Muscle of leg (tissue), 11 donors: Measurements from ENCODE around the gene SLC16A9. TPM values are rescaled to one million over a fixed set of nuclear protein-coding genes. Genes with fewer than 3 reads are reported as not detected.
"Not testable (repeated sequence)": the region's sequence is repeated elsewhere in the genome, so short reads cannot be mapped to it uniquely, and the experiment has no call there.

ENCODE experiments used
- DNase-seq: peaks from one replicate; pipeline ENCODE4 v3.0.0; 2013
- H3K27ac ChIP-seq: one replicate; pipeline ENCODE4 v1.5.1; 2013; ENCODE audit warnings: mild to moderate bottlenecking, low read length, control low read depth
- H3K27me3 ChIP-seq: one replicate; pipeline ENCODE4 v1.6.1; 2013; ENCODE audit warnings: low read length; ENCODE audit not compliant: control insufficient read depth, insufficient read depth
- H3K36me3 ChIP-seq: one replicate; pipeline ENCODE4 v1.6.1; 2013; ENCODE audit warnings: low read length; ENCODE audit not compliant: control insufficient read depth, insufficient read depth
- H3K4me1 ChIP-seq: one replicate; pipeline ENCODE4 v1.6.1; 2013; ENCODE audit warnings: low read length; ENCODE audit not compliant: control insufficient read depth, insufficient read depth
- H3K4me3 ChIP-seq: one replicate; pipeline ENCODE4 v1.5.1; 2013; ENCODE audit warnings: low read length, control low read depth
- H3K9me3 ChIP-seq: replicated peaks from 2 replicates; pipeline ENCODE4 v1.6.1; 2013; ENCODE audit warnings: low read depth, low read length; ENCODE audit not compliant: control insufficient read depth
- WGBS: methylation state at CpG from one replicate; pipeline ENCODE4 v1.1.5; 2013; ENCODE audit warnings: missing lambda C conversion rate; ENCODE audit not compliant: insufficient coverage; 5-methylcytosine and 5-hydroxymethylcytosine counted together
- polyA plus RNA-seq, 8 donors: library from polyadenylated mRNA; unstranded; fragments of 120-200 nt; gene quantifications; one replicate each; pipeline versions ENCODE4 v1.2.1 to v1.2.3, GENCODE V29; 2013; ENCODE audit warnings: inconsistent platforms in 1 of 8, low replicate concordance in 1 of 8; ENCODE audit not compliant: insufficient read length in 8 of 8, insufficient read depth in 1 of 8
- total RNA-seq: library from RNA; stranded (reverse); fragments of 120-200 nt; gene quantifications from one replicate; pipeline ENCODE4 v1.2.4, GENCODE V29; 2013

SLC16A9 gene
- total and polyA plus RNA-seq, 9 donors, result 2.7 to 9.4 (median 4.0) TPM

GRCh38 chr10:59744156-59744555, 34.5 kb upstream of the SLC16A9 start:
- H3K9me3 ChIP-seq, H3K27ac ChIP-seq, DNase-seq, H3K4me1 ChIP-seq, H3K27me3 ChIP-seq, H3K4me3 ChIP-seq, H3K36me3 ChIP-seq: not testable (repeated sequence)
- WGBS, result 97% methylated on average over 28 of the region's 32 CpGs

GRCh38 chr10:59741583-59741982, 31.9 kb upstream of the SLC16A9 start:
- WGBS, result 98% methylated on average over 4 of the region's 5 CpGs

GRCh38 chr10:59741048-59741447, 31.4 kb upstream of the SLC16A9 start:
- H3K4me1 ChIP-seq, result no peaks in the 10 kb centered on the region
- H3K36me3 ChIP-seq, result no peaks in the 10 kb centered on the region
- no peak overlapping the region for H3K27ac ChIP-seq
- H3K27me3 ChIP-seq, result no peaks in the 10 kb centered on the region
- no peaks in the 10 kb centered on the region for H3K9me3 ChIP-seq
- no peak for DNase-seq
- no peak overlapping the region for H3K4me3 ChIP-seq

More at GRCh38 chr10:59741583-59741982, 31.9 kb upstream of the SLC16A9 start:
- DNase-seq, result no peak
- H3K4me1 ChIP-seq, result no peaks in the 10 kb centered on the region
- H3K27ac ChIP-seq, result no peak overlapping the region
- no peaks in the 10 kb centered on the region for H3K27me3 ChIP-seq
- no peaks in the 10 kb centered on the region for H3K9me3 ChIP-seq
- H3K4me3 ChIP-seq, result no peak overlapping the region
- H3K36me3 ChIP-seq, result no peaks in the 10 kb centered on the region

- DNase-seq, result no peak
- WGBS, result 83% methylated on average over 1 of the region's 1 CpG
- no peaks in the 10 kb centered on the region for H3K4me1 ChIP-seq
These were observed 27.1 kb upstream of the SLC16A9 start for GRCh38 chr10:59736749-59737148.

GRCh38 chr10:59735296-59735695, 25.6 kb upstream of the SLC16A9 start:
- Histone ChIP-seq H3K36me3 (no peaks in the 10 kb centered on the region), H3K9me3 (no peaks in the 10 kb centered on the region), H3K4me3 (no peak overlapping the region), H3K4me1 (no peaks in the 10 kb centered on the region), H3K27me3 (no peaks in the 10 kb centered on the region), H3K27ac (no peak overlapping the region)
- WGBS, result no CpG with 5 or more reads among the region's 1 CpG
- DNase-seq, result no peak

More at GRCh38 chr10:59736749-59737148, 27.1 kb upstream of the SLC16A9 start:
- Histone ChIP-seq H3K36me3 (no peaks in the 10 kb centered on the region), H3K4me3 (no peak overlapping the region), H3K27ac (no peak overlapping the region), H3K9me3 (no peaks in the 10 kb centered on the region), H3K27me3 (no peaks in the 10 kb centered on the region)

- Histone ChIP-seq H3K36me3 (no peaks in the 10 kb centered on the region), H3K4me3 (no peak overlapping the region), H3K27me3 (no peaks in the 10 kb centered on the region), H3K9me3 (no peaks in the 10 kb centered on the region), H3K27ac (no peak overlapping the region), H3K4me1 (no peaks in the 10 kb centered on the region)
- no peak for DNase-seq
- WGBS, result 44% methylated on average over 2 of the region's 3 CpGs
These were observed 24.4 kb upstream of the SLC16A9 start for GRCh38 chr10:59734014-59734462.

- H3K36me3 ChIP-seq, H3K27me3 ChIP-seq, DNase-seq, H3K4me1 ChIP-seq, H3K9me3 ChIP-seq, H3K27ac ChIP-seq, H3K4me3 ChIP-seq: not testable (repeated sequence)
- 97% methylated on average over 6 of the region's 16 CpGs for WGBS
These were observed 23.8 kb upstream of the SLC16A9 start for GRCh38 chr10:59733321-59734013.

GRCh38 chr10:59732849-59733248, 23.2 kb upstream of the SLC16A9 start:
- 100% methylated on average over 4 of the region's 4 CpGs for WGBS
- DNase-seq, H3K27ac ChIP-seq, H3K4me3 ChIP-seq, H3K9me3 ChIP-seq, H3K27me3 ChIP-seq, H3K4me1 ChIP-seq, H3K36me3 ChIP-seq: not testable (repeated sequence)

- H3K36me3 ChIP-seq, H3K27ac ChIP-seq, DNase-seq, H3K27me3 ChIP-seq, H3K4me3 ChIP-seq, H3K4me1 ChIP-seq, H3K9me3 ChIP-seq: not testable (repeated sequence)
- WGBS, result no CpG with 5 or more reads among the region's 4 CpGs
These were observed 19.5 kb upstream of the SLC16A9 start for GRCh38 chr10:59729167-59729566.

GRCh38 chr10:59724098-59724938, 14.7 kb upstream of the SLC16A9 start:
- Histone ChIP-seq H3K27me3 (no peaks in the 10 kb centered on the region), H3K36me3 (no peaks in the 10 kb centered on the region), H3K4me3 (no peak overlapping the region), H3K4me1 (no peaks in the 10 kb centered on the region), H3K9me3 (peaks cover 5% of the 10 kb centered on the region), H3K27ac (no peak overlapping the region)
- WGBS, result no CpG with 5 or more reads among the region's 3 CpGs
- no peak for DNase-seq
